ENCODE measurements around the gene ZG16.

ZG16 gene

GRCh38 chr16:29809850-29810698, 32.0 kb downstream of the ZG16 start:
- no peak for DNase-seq (ENCODE audit: low read depth)

- no peak for DNase-seq (ENCODE audit: low read depth)
These were observed 32.7 kb downstream of the ZG16 start for GRCh38 chr16:29810699-29811169.

- DNase-seq (ENCODE audit: low read depth): peak; percentile 89
These were observed 33.3 kb downstream of the ZG16 start for GRCh38 chr16:29811170-29811895.

GRCh38 chr16:29811896-29812665, 34.0 kb downstream of the ZG16 start, which contains the start of gene PRRT2:
PRRT2 (plus strand) TSS chr16:29812193; CDS start chr16:29813055, 862 bp downstream.
- no peak for DNase-seq (ENCODE audit: low read depth)

GRCh38 chr16:29812754-29813643, 34.9 kb downstream of the ZG16 start:
- DNase-seq (ENCODE audit: low read depth): no peak

- no peak for DNase-seq (ENCODE audit: low read depth)
These were observed 35.8 kb downstream of the ZG16 start for GRCh38 chr16:29813644-29814562.

GRCh38 chr16:29814592-29814991, 36.5 kb downstream of the ZG16 start:
- no peak for DNase-seq (ENCODE audit: low read depth)

GRCh38 chr16:29815032-29815721, 37.1 kb downstream of the ZG16 start:
- no peak for DNase-seq (ENCODE audit: low read depth)

GRCh38 chr16:29815793-29816693, 38.0 kb downstream of the ZG16 start, which contains the start of gene PAGR1:
PAGR1 (plus strand) TSS chr16:29816152; CDS start chr16:29816526, 374 bp downstream.
- peak; percentile 94 for DNase-seq (ENCODE audit: low read depth)

- no peak for DNase-seq (ENCODE audit: low read depth)
These were observed 38.8 kb downstream of the ZG16 start for GRCh38 chr16:29816694-29817441.

- DNase-seq (ENCODE audit: low read depth): no peak
These were observed 40.0 kb downstream of the ZG16 start for GRCh38 chr16:29818082-29818481.

GRCh38 chr16:29819506-29819905, 41.5 kb downstream of the ZG16 start:
- DNase-seq (ENCODE audit: low read depth): no peak

GRCh38 chr16:29820271-29820701, 42.2 kb downstream of the ZG16 start, which contains the start of gene MVP:
MVP (plus strand) TSS chr16:29820462; CDS start chr16:29830550, 10,088 bp downstream.
- DNase-seq (ENCODE audit: low read depth): no peak

GRCh38 chr16:29820730-29821642, 42.9 kb downstream of the ZG16 start:
- no peak for DNase-seq (ENCODE audit: low read depth)

- no peak for DNase-seq (ENCODE audit: low read depth)
These were observed 43.6 kb downstream of the ZG16 start for GRCh38 chr16:29821643-29822115.

GRCh38 chr16:29824589-29825144, 46.6 kb downstream of the ZG16 start:
- DNase-seq (ENCODE audit: low read depth): no peak

Data from GM04503 (cell line).